ENCODE results near the gene ZDHHC14.

Gene ZDHHC14

DNA sequence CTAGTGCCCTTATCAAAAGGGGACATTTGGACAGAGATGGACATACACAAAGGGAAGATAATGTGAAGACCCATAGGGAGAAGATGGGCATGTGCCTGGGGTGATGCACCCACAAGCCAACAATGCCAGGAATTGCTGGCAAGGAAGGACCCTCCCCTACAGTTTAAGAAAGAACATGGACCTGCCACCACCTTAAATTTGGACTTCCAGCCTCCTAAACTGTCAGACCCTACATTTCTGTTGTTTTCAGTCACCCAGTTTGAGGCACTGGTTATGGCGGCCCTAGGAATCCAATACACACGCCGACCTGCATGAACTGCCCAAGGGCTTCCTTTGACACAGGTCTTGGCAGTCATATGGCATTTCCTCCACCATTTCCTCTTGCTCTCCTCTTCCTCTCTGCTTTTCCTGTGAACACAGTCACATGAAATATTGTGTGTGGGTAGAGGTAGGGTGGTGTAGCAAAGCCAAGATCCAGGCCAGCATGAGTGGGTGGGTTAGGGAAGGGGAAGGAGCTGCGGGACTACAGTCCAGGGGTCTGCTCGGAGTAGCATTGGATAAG is 115.6 kb downstream of the ZDHHC14 start:
- Histone ChIP-seq H2BK5ac (ENCODE audit: low read length) (no peak overlapping the region), H2BK15ac (replicated peaks; ENCODE audit: low read depth) (no peak overlapping the region), H3K4ac (ENCODE audit: low read depth, low read length) (no peak overlapping the region), H3K27ac (ENCODE audit: low read depth, low read length) (no peak overlapping the region), H3K56ac (ENCODE audit: low read length) (no peak overlapping the region), H3K79me2 (ENCODE audit: control insufficient read depth, insufficient read depth, low read length) (no peaks in the 10 kb centered on the region), H3K18ac (ENCODE audit: low read length) (no peak overlapping the region), H3K23ac (ENCODE audit: low read length) (no peak overlapping the region), H3K36me3 (ENCODE audit: control insufficient read depth, insufficient read depth, low read length) (no peaks in the 10 kb centered on the region), H3K4me2 (ENCODE audit: low read length) (no peak overlapping the region), H2AK5ac (ENCODE audit: low read length) (no peak overlapping the region), H3K4me3 (ENCODE audit: low read length) (no peak overlapping the region), H3K27me3 (ENCODE audit: insufficient read depth, low read length, poor library complexity) (no peaks in the 10 kb centered on the region), H3K4me1 (ENCODE audit: control insufficient read depth, low read depth, low read length) (no peaks in the 10 kb centered on the region), H3K79me1 (ENCODE audit: low read length) (no peaks in the 10 kb centered on the region), H2BK120ac (ENCODE audit: low read depth, low read length) (no peak overlapping the region), H3K9ac (ENCODE audit: low read length) (no peak overlapping the region), H4K8ac (ENCODE audit: low read depth, low read length) (no peak overlapping the region), H4K5ac (ENCODE audit: low read length) (no peak overlapping the region)
- no peak for DNase-seq
- no CpG with 5 or more reads among the region's 5 CpGs for WGBS (ENCODE audit: extremely low coverage, insufficient coverage, low lambda C conversion rate)

DNA sequence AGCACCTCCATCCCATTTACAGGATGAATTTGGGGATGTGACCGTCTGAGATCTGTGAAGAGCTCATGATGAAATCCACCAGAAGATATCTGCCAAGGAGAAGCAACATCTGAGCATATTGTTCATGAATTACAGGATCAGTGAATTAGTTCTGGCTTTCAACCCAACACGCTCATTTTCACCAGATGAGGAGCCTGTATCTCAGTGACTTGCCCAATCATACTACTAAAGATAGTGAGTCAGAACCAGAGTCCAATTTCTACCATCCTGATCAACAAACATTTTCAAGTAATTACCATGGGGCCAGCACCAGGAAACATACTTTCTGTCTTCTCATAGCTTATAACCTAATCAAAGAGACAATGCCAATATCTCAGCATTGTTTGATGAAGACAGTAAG is 116.6 kb downstream of the ZDHHC14 start:
- Histone ChIP-seq H3K9ac (ENCODE audit: low read length) (no peak overlapping the region), H3K18ac (ENCODE audit: low read length) (no peak overlapping the region), H3K79me2 (ENCODE audit: control insufficient read depth, insufficient read depth, low read length) (no peaks in the 10 kb centered on the region), H3K4me1 (ENCODE audit: control insufficient read depth, low read depth, low read length) (no peaks in the 10 kb centered on the region), H2AK5ac (ENCODE audit: low read length) (no peak overlapping the region), H2BK120ac (ENCODE audit: low read depth, low read length) (no peak overlapping the region), H3K79me1 (ENCODE audit: low read length) (no peaks in the 10 kb centered on the region), H3K56ac (ENCODE audit: low read length) (no peak overlapping the region), H4K8ac (ENCODE audit: low read depth, low read length) (no peak overlapping the region), H3K36me3 (ENCODE audit: control insufficient read depth, insufficient read depth, low read length) (no peaks in the 10 kb centered on the region), H3K27me3 (ENCODE audit: insufficient read depth, low read length, poor library complexity) (no peaks in the 10 kb centered on the region), H3K4me2 (ENCODE audit: low read length) (no peak overlapping the region), H3K4ac (ENCODE audit: low read depth, low read length) (no peak overlapping the region), H2BK5ac (ENCODE audit: low read length) (no peak overlapping the region), H4K5ac (ENCODE audit: low read length) (no peak overlapping the region), H2BK15ac (replicated peaks; ENCODE audit: low read depth) (no peak overlapping the region), H3K27ac (ENCODE audit: low read depth, low read length) (no peak overlapping the region), H3K23ac (ENCODE audit: low read length) (no peak overlapping the region), H3K4me3 (ENCODE audit: low read length) (no peak overlapping the region)
- DNase-seq, result no peak
- WGBS (ENCODE audit: extremely low coverage, insufficient coverage, low lambda C conversion rate), result no CpG with 5 or more reads among the region's 2 CpGs

DNA sequence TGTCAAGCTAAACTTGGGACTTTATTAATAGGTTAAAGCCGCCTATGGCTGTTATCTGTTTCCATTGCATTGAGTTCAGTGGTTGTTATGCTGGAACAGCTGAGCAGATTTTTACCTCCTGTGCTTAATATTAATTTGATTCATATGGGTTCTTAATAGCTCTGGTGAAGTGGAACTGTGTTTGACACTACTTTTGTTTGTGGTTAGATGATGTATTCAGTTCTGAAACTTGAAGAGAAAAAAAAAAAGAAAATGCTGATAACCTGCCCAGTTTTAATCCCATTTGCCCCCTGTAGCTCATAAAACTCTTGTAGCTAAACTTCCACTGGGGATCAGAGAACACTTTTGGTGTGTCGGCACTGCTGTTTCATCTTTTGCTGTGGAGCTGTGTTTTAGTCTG is 117.8 kb downstream of the ZDHHC14 start:
- no peak overlapping the region for H3K4ac ChIP-seq (ENCODE audit: low read depth, low read length)
- H3K4me1 ChIP-seq (ENCODE audit: control insufficient read depth, low read depth, low read length), result no peaks in the 10 kb centered on the region
- WGBS (ENCODE audit: extremely low coverage, insufficient coverage, low lambda C conversion rate), result no CpG with 5 or more reads among the region's 2 CpGs
- no peak overlapping the region for H3K4me3 ChIP-seq (ENCODE audit: low read length)
- H3K36me3 ChIP-seq (ENCODE audit: control insufficient read depth, insufficient read depth, low read length), result no peaks in the 10 kb centered on the region
- no peak overlapping the region for H4K5ac ChIP-seq (ENCODE audit: low read length)
- no peak overlapping the region for H3K23ac ChIP-seq (ENCODE audit: low read length)
- H2AK5ac ChIP-seq (ENCODE audit: low read length), result no peak overlapping the region
- H2BK5ac ChIP-seq (ENCODE audit: low read length), result no peak overlapping the region
- no peak overlapping the region for H3K18ac ChIP-seq (ENCODE audit: low read length)
- DNase-seq, result no peak
- no peak overlapping the region for H2BK15ac ChIP-seq (replicated peaks; ENCODE audit: low read depth)
- H3K9ac ChIP-seq (ENCODE audit: low read length), result no peak overlapping the region
- no peaks in the 10 kb centered on the region for H3K79me2 ChIP-seq (ENCODE audit: control insufficient read depth, insufficient read depth, low read length)
- no peak overlapping the region for H3K27ac ChIP-seq (ENCODE audit: low read depth, low read length)
- H3K79me1 ChIP-seq (ENCODE audit: low read length), result no peaks in the 10 kb centered on the region
- H4K8ac ChIP-seq (ENCODE audit: low read depth, low read length), result no peak overlapping the region
- H3K27me3 ChIP-seq (ENCODE audit: insufficient read depth, low read length, poor library complexity), result no peaks in the 10 kb centered on the region
- no peak overlapping the region for H3K4me2 ChIP-seq (ENCODE audit: low read length)
- no peak overlapping the region for H3K56ac ChIP-seq (ENCODE audit: low read length)
- H2BK120ac ChIP-seq (ENCODE audit: low read depth, low read length), result no peak overlapping the region

DNA sequence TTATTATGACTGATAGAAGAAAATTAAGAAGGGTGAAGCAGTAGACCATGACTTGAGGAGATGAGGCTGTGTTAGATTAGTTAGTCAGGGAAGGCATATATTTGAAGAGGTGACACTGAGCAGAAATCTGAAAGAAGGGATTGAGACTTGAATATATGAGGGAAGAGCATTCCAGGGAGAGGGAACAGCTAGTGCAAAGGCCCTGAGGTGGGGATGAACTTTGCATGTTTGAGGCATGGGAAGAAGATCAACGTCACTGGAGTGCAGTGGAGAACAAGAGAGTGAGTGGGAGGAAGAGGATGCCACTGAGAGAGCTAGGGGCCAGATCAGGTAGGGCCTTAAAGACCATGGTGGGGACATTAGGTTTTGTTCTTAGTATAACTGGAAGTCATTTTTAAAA is 119.0 kb downstream of the ZDHHC14 start:
- Histone ChIP-seq H3K23ac (ENCODE audit: low read length) (no peak overlapping the region), H3K9ac (ENCODE audit: low read length) (no peak overlapping the region), H3K36me3 (ENCODE audit: control insufficient read depth, insufficient read depth, low read length) (no peaks in the 10 kb centered on the region), H3K27me3 (ENCODE audit: insufficient read depth, low read length, poor library complexity) (no peaks in the 10 kb centered on the region), H3K4me2 (ENCODE audit: low read length) (no peak overlapping the region), H2AK5ac (ENCODE audit: low read length) (no peak overlapping the region), H4K8ac (ENCODE audit: low read depth, low read length) (no peak overlapping the region), H3K79me1 (ENCODE audit: low read length) (no peaks in the 10 kb centered on the region), H4K5ac (ENCODE audit: low read length) (no peak overlapping the region), H3K4me1 (ENCODE audit: control insufficient read depth, low read depth, low read length) (no peaks in the 10 kb centered on the region), H3K56ac (ENCODE audit: low read length) (no peak overlapping the region), H3K27ac (ENCODE audit: low read depth, low read length) (no peak overlapping the region), H3K4me3 (ENCODE audit: low read length) (no peak overlapping the region), H2BK5ac (ENCODE audit: low read length) (no peak overlapping the region), H2BK15ac (replicated peaks; ENCODE audit: low read depth) (no peak overlapping the region), H3K4ac (ENCODE audit: low read depth, low read length) (no peak overlapping the region), H2BK120ac (ENCODE audit: low read depth, low read length) (no peak overlapping the region), H3K18ac (ENCODE audit: low read length) (no peak overlapping the region), H3K79me2 (ENCODE audit: control insufficient read depth, insufficient read depth, low read length) (no peaks in the 10 kb centered on the region)
- DNase-seq, result no peak
- WGBS (ENCODE audit: extremely low coverage, insufficient coverage, low lambda C conversion rate), result no CpG with 5 or more reads among the region's 1 CpG

DNA sequence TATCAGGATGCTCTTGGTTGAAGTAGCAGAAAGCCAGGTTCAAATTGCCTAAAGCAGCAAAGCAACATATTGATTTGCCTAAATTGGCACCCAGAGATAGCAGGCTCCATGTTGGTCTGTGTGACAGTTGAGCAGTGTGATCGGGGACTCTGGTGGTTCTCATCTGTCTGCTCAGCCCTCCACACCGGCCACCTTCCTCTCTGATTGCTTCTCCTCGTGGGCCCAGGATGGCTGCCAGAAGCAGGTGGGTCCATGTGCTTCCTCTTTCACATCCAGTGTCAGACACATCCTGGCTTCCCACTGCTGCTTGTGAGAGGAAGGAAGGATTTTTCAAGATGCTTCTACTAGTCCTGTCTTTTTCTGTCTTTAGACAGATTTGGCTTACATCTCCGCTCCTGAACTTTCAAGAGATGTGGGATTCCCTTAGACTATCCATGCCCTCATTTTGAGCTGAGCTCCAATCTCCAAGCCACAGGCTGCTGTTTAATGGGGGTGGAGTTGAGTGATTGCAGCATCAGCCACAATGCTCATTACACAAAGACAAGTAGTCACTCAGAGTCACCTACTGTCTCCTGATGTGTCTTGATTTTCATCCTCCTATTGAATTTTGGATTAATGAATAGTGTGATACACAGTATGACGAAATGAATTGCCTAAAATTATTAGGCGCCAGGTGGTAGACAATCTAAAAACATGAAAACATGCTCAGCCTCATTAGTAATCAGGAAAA is 122.2 kb downstream of the ZDHHC14 start:
- Histone ChIP-seq H3K79me2 (ENCODE audit: control insufficient read depth, insufficient read depth, low read length) (no peaks in the 10 kb centered on the region), H2BK15ac (replicated peaks; ENCODE audit: low read depth) (no peak overlapping the region), H3K36me3 (ENCODE audit: control insufficient read depth, insufficient read depth, low read length) (no peaks in the 10 kb centered on the region), H3K4me3 (ENCODE audit: low read length) (no peak overlapping the region), H3K23ac (ENCODE audit: low read length) (no peak overlapping the region), H4K8ac (ENCODE audit: low read depth, low read length) (no peak overlapping the region), H3K4me2 (ENCODE audit: low read length) (no peak overlapping the region), H2AK5ac (ENCODE audit: low read length) (no peak overlapping the region), H3K9ac (ENCODE audit: low read length) (no peak overlapping the region), H3K56ac (ENCODE audit: low read length) (no peak overlapping the region), H4K5ac (ENCODE audit: low read length) (no peak overlapping the region), H3K18ac (ENCODE audit: low read length) (no peak overlapping the region), H2BK120ac (ENCODE audit: low read depth, low read length) (no peak overlapping the region), H3K79me1 (ENCODE audit: low read length) (no peaks in the 10 kb centered on the region), H3K4ac (ENCODE audit: low read depth, low read length) (no peak overlapping the region), H3K27ac (ENCODE audit: low read depth, low read length) (no peak overlapping the region), H3K4me1 (ENCODE audit: control insufficient read depth, low read depth, low read length) (no peaks in the 10 kb centered on the region), H3K27me3 (ENCODE audit: insufficient read depth, low read length, poor library complexity) (no peaks in the 10 kb centered on the region), H2BK5ac (ENCODE audit: low read length) (no peak overlapping the region)
- no peak for DNase-seq
- WGBS (ENCODE audit: extremely low coverage, insufficient coverage, low lambda C conversion rate), result no CpG with 5 or more reads among the region's 6 CpGs

Measured in mesendoderm (in vitro differentiated cells).